ENCODE data around the gene PPP1R1C.
"Not testable (repeated sequence)": the region's sequence is repeated elsewhere in the genome, so short reads cannot be mapped to it uniquely, and the experiment has no call there.

Gene PPP1R1C

DNA sequence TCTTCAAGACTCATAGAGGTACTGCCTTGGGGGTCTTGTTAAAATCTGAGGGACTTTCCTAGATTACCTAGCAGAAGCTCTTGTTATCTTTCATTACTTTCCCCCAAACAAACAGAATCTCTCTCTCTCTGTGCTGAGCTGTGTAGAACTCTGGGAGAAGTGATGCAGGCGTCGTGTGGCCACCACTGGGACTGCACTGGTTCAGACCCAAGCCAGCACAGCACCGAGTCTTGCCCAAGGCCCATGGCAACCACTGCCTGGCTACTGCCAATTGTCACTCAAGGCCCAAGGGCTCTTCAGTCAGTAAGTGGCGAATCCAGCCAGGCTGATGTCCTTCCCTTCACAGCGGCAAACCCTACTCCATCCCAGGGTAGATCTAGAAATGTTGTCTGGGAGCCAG lies 28.6 kb downstream of the PPP1R1C start:
- DNase-seq (ENCODE audit: low read depth, low spot score) = no peak

DNA sequence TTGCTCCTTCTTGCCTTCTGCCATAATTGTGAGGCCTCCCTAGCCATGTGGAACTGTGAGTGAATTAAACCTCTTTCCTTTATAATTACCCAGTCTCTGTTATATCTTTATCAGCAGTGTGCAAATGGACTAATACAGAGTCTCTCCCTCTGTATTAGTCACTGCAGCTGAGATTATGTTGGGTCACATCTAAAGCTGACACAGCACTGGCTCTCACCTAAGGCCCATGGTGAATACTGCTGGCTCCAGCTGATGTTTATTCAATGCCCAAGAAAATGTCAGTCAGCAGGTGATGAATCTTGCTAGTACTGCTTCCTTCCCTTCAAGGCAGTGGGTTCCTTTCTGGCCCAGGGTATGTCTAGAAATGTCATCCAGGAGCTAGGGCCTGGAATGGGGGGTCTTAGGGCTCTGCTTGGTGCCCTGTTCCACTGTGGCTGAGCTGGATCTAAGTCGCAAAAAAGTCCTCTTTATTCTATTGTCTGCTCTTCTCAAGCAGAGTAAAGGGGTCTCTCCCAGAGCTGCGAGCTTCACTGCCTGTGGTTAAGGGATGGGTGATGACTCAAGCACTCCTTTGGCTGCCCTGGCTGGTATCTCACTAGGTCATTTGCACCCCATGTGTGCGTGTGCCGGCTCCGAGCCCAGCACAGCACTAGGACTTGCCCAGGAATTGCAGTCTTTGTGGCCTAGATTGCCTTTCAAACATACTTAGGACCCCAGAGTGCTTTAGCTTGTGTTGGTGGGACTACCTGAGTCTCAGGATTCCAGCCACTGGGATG lies 29.9 kb downstream of the PPP1R1C start:
- DNase-seq (ENCODE audit: low read depth, low spot score) = no peak

DNA sequence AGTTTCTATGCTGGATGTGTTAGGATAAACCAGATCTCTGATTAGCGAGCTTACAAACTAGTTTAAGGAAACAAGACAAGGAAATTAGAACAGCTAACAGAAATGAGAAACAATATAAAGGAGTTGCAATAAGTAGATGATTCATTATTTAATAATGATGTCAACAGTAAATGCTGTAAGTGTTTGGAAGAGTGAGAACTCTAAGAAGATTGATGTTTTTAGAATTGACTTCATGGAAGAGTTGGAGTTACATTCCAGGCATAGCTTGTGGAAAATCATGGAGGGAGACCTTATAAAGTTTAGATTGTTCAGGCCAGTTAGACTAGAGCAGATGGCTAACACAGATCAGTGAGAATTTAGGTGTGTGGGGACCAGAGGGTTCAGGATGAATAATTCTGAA lies 32.6 kb downstream of the PPP1R1C start:
- DNase-seq (ENCODE audit: low read depth, low spot score) = no peak

DNA sequence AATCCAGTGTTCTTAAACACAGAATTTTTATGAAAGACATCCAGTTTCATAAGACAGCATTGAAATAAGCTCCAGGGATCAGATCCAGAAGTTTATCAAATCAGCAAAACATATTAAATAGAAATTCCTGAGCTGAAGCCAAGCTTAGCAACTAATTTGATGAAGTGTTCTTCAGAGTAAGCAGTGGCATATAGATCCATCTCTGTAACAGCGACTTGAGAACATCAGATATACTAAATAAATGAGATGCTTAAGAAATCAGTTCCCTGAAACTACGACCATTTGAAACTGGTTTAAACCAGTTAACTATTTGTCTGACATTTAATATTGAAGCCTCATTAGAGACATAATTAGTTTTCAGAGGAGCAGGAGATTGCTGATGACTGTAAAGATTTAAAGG lies 34.1 kb downstream of the PPP1R1C start:
- no peak for DNase-seq (ENCODE audit: low read depth, low spot score)

DNA sequence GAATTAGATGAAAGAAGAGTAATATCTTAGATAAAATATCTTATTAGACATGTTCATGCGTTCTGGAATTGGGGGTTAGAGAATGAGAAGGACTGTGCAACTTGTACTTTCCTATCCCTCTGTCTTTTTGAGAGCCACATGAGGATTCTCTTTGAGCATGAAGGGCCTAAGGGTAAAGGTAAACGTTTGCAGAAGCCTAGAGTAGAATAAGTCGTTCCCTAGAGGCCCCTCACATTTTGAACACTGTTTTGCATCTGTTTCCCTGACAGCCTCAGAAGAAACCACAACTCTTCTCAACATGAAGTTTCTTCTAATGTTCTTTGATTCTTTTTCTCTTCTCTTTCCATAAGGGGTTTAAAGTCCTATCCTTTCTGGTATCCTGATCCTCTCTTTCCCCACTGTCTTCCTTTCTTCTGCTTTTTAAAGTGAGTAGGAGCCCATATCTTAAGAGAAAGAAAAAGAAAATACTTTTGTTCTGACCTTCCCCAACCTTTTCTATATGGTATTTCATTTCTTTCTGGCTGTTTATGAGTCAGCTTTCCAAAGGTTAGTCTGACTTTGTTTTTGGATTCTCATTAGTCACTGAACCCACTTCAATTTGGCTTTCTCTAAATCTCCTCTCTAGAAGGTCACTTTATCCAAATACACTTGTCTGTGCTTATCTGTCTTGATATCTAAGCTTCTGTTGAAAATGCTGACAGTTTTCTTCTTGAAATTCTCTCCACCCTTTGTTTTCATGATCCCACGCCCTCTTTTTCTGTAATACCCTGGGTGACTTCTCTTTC lies 34.8 kb downstream of the PPP1R1C start:
- DNase-seq (ENCODE audit: low read depth, low spot score) = no peak

DNA sequence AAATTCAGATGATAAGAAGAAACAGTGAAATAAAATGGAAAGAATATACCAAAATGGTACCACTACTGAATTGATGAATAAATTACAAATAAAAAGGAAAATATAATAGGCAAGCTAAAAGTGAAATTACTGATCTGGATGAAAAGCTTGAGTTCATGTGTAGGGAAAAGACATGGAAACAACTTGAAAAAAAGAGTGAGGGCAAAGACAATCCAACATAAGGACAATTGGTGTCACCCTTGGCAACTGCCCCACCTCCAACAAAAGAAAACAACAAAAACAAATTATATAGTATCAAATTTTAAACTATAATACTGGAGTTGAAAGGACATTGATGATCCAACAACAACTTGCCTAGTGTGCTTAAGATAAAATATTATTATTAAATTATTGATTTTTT lies 37.6 kb downstream of the PPP1R1C start:
- no peak for DNase-seq (ENCODE audit: low read depth, low spot score)

DNA sequence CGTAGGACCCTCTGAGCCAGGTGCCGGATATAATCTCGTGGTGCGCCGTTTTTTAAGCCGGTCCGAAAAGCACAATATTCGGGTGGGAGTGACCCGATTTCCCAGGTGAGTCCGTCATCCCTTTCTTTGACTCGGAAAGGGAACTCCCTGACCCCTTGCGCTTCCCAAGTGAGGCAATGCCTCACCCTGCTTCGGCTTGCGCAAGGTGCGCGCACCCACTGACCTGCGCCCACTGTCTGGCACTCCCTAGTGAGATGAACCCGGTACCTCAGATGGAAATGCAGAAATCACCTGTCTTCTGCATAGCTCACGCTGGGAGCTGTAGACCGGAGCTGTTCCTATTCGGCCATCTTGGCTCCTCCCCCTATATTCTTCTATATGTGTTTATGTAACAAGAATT lies 45.2 kb downstream of the PPP1R1C start:
- not testable (repeated sequence) for DNase-seq (ENCODE audit: low read depth, low spot score)

DNA sequence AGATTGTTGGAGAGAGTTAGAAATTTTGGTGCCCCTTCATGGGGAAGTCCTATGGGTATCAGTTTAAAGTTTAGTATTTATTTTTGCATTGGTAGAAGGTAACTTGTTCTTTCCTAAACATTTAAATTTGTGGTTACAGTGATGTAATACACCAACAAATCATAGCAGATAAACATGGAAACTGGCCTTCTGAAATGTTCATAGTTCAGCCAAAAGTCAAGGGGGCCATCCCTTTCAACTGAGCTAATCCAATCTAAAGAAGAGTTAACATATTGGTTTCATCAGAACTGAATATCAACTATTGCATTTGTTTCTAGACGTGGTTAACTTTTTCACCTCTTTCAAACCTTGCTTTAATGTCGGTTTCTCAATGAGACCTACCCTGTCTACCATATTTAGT lies 46.3 kb downstream of the PPP1R1C start:
- no peak for DNase-seq (ENCODE audit: low read depth, low spot score)

DNA sequence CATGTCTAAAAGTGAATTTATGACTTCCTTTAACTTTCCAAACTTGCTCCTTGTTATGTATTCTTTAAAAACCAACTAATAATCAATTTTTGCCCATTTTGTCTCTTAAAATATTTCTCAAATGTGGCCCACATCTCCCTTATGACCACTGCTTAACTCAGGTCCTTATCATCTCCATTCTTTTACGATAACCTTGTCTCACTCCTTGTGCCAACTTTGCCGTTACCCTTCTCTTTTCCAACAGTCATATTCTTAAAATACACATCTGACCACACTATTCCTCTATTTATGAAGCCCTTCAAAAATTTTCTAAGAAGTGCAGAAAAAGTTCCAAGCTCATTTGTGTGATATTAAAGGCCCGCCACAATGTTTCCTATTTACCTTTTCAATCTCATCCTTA lies 47.8 kb downstream of the PPP1R1C start:
- DNase-seq (ENCODE audit: low read depth, low spot score) = no peak

DNA sequence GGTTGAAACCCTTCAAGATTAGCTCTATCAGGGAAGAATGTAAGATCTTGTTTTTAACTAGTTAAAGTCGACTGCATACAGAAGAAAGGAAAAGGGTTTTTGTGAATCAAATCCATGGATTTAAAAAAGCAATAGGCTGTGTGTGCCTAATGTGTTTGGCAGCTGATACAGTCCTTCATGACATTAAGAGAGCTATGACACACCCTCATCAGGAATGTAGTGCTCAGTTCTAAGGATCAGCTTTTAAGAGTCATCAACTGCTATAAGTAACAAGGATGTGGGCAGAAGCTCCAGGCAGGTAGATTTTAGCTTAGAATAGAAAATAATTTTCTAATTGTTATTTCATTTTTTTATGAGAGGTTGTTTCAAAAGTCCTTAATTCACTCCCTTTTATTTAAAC lies 52.9 kb downstream of the PPP1R1C start:
- DNase-seq (ENCODE audit: low read depth, low spot score) = no peak

DNA sequence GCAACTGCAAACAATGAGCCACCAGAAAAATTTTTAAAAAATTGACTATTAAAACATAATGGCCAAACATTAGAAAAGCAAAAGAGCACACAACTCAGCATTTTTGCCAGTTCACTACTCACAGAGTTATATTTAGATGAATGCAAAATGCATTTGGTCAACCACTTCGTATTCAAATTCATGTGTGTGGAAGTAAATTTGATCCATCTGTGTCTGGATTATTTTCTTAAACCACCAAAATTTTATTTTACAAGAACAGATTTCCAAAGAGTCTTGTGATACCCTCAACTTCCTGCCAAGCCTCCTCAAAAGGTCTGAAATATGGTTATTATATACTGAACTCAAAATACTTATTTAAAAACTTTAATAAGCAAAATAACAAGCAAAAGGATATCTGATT lies 57.4 kb downstream of the PPP1R1C start:
- DNase-seq (ENCODE audit: low read depth, low spot score) = no peak

DNA sequence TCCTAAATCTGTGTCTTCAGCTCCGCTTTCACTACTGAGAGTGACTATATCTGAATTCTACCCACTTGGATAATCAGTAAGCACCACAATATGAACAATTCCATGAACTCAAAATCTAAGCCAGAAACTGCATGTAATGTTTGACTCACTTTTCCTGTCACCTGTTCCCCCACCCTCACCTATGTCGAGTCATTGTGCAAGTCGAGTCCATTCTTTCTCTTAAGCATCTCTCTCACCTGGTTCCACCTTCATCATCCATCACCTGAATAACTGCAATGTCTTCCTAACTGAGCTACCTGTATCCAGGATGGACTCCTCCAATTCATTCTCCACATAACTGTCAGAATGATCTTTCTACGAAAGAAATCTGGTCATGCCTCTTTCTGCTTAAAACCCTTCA lies 58.2 kb downstream of the PPP1R1C start:
- no peak for DNase-seq (ENCODE audit: low read depth, low spot score)

DNA sequence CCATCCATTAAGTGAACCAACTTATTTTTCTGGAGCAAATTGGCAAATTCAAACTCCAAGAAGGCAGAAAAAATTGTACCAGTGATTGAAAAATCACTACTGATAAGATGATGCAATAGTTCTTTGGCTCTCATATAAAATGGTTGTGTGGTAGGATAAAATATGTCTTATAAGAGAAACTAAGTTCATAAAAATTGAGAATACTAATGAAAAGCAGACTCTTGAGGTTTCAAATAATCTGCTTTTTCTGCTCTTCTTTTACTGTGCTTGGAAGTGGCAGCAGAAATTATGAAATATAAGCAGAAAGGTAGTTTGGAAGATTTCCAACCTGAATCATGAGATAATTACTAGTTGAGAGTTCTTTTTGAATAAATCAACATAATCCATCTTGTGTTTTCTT lies 61.9 kb downstream of the PPP1R1C start:
- DNase-seq (ENCODE audit: low read depth, low spot score) = no peak

DNA sequence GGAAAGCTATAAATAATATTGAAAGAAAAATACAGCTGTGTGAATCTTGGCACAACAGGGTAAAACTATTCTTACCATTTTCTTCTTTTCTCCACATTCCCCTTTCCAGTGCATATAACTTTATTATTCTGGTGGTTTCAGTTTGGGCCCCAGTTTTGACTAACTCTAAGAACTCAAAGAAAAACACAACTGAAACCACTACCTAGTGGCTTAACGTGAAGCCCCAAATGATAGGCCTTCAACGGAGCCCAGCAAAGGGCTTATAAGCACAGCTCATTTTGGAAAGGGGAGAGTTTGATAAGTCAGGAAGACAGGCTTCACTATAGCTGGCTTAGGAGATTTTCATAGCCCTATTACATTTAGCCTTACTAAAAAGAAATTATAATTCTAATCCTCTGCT lies 62.4 kb downstream of the PPP1R1C start:
- no peak for DNase-seq (ENCODE audit: low read depth, low spot score)

DNA sequence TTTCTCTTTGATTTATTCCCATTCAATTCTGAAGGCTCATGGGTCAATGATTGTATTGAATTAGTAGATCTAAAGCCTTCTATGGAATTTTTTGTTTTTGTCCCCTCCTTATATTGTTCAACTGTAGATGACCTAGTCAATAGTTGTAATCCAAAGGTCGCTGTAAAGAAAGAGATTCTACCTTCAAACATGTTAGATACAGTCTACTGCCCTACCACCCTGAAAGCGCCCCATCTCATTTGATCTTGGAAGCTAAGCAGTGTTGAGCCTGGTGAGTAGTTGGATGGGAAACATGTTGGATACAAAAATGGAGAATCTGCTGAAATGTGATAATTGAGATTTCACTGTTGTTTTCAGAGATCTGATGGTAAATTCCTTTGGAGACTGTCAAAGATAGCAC lies 63.0 kb downstream of the PPP1R1C start:
- no peak for DNase-seq (ENCODE audit: low read depth, low spot score)

DNA sequence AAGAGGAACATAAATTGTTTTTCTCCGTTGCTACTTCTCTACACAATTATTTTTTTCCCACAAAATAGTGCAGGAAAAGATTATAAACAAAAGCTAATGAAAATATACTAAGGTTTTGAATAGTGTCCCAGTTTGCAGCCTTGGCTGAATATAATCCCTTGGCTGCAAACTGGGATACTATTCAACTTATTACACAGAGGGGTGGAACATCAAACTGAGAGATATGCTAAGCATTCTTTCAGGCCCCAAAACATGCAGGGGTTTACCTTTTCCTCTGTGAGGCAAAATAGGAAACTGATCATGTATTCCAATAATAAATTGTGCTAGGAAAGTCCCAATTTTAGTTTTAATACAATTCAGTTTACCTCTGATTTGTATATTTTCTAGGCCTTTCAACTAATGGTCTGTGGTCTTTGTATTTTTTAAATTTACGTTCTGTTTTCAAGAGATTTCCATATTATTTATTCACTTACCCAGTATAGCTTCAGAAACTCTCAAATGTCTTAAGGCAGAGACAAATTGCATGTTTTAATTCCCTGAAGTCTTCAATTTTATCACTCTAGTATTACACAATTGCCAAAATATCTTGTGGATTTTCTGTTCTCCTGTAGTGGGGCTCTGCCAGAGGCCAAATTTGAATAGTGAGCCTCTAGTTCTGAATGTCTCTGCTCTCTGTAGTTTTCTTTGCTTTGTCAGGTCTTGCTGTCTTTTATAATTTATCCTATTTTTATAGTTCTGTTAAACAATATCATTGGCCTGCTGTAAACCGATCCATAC lies 63.9 kb downstream of the PPP1R1C start:
- DNase-seq (ENCODE audit: low read depth, low spot score) = no peak

DNA sequence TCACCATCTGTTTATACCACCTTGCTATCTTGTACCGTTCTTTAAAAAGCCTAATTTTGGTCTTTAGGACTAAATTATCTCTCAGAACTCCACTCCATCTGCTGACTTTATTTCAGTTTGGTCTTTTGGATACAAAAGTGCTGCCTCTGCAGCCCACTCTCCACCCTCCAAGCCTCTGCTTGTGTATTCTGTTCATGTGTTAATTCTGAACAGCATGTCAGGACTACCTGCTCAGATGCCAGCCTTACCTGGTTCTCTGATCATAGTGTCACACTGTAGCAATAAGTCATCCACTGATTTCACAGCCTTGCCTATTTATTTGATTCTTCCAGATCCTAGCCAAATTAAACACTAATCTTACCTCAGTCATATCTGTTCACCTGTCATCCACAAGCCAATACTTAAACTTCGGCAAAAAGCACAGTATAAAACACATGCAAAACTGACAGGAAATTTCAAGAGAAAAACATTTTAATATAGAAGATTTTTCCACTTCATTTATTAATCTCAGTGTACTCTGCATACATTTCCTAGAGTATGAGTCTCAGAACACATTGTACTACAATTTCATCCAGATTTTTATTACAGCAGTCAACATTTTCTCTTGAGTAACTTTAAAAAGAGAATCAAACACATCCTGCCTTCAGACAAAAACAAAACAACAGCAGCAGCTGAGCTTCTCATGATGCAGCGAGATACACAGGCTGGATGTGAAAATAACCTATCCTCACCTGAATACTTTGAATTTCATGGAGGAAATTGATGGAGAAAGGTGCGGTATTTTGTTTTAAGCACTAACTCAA lies 64.9 kb downstream of the PPP1R1C start:
- no peak for DNase-seq (ENCODE audit: low read depth, low spot score)

DNA sequence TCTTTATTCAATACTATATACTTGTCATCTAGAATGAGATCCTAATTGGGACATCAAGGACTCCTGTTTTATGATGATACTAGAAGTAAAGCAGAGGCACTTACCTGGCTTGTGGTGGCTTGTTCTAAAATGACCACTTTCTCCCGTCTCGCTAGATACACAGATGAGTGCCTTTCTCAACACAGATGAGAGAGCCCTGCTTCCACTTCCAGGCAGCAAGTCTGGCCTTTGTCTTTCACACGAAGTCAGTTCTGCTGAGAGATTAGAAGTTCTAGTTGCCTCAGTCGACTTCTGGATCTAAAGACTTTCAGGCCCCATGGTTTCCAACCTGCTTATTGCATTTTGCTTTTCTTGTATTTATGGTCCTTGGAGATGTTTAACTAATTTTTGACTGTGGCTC lies 70.3 kb downstream of the PPP1R1C start:
- no peak for DNase-seq (ENCODE audit: low read depth, low spot score)

DNA sequence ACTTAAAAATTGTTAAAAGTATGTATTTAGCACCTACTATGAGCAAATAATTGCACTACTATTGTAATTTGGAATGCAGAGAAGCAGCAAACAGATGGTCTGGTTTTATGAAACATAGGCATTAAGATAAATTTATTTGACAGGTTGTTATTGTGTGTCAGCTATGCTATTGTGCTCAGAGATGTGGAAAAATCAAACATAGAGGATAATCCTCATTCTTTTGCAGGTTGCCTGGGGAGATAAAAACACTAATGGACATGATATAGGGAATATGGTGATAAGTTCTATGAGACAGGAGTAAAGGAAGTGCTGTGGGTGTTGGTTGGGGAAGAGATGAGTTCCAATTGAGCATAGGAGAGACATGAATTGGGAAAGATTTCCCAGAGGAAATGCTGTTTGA lies 71.3 kb downstream of the PPP1R1C start:
- DNase-seq (ENCODE audit: low read depth, low spot score) = no peak

DNA sequence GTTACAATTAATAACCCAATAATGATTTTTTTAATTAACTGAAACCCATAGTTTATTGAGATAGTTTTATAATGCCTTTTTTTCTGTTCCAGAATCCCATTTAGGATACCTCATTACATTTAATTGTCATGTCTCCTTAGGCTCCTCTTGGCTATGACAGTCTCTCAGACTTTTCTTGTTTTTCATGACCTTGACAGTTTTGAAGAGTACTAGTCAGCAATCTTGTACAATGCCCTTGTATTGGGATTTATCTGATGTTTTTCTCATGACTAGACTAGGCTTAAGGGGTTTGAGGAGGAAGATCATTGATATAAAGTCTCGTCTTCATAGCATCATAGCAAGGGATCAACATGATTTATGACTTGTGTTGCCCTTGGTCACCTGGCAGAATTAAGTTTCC lies 72.4 kb downstream of the PPP1R1C start:
- no peak for DNase-seq (ENCODE audit: low read depth, low spot score)

DNA sequence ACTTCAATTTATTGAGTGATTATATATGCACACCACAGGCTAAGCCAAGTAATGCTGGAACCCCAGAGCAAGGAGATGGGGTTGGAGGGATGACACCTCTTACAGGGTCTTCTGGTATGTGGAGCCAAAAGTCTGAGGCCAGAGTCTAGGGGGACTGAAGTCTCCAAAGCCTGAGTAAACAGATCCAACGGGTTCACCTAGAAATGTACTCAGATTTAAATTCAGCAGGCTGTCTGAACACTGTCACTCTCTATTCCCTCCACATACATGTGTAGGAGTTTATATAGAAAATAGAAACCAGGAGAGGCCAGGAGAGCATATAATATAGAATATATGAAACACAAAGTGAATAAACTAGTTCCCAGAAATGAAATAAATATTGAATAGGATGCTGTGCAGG lies 76.1 kb downstream of the PPP1R1C start:
- no peak for DNase-seq (ENCODE audit: low read depth, low spot score)

Measured in activated naive CD8-positive, alpha-beta T cell treated with anti-CD3 and anti-CD28 coated beads, Interleukin-2, amount 50 U/mL, for 16 hours (primary cell).